ENCODE measurements around the gene SLC22A31.

Gene SLC22A31

GRCh38 chr16:89149386-89149785 is 51.0 kb downstream of the SLC22A31 start:
- DNase-seq (ENCODE audit: low read depth in 2 of 2), result no peak

DNA sequence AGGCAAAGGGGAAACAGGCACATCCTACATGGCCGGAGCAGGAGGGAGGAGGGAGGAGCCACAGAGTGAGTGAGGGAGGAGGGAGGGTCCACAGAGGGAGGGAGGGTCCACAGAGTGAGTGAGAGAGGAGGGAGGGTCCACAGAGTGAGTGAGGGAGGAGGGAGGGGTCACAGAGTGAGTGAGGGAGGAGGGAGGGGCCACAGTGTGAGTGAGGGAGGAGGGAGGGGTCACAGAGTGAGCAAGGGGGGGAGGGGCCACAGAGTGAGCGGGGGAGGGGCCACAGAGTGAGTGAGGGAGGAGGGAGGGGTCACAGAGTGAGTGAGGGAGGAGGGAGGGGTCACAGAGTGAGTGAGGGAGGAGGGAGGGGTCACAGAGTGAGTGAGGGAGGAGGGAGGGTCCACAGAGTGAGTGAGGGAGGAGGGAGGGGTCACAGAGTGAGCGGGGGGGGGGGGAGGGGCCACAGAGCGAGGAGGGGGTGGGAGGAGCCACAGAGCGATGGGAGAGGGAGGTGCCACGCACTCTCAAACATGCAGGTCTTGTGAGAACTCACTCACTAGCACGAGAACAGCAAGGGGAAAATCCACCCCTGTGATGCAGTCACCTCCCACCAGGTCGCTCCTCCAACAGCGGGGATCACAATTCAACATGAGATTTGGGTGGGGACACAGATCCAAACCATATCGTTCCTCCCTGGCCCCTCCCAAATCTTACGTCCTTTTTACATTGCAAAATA is 53.1 kb downstream of the SLC22A31 start:
- no peak for DNase-seq (ENCODE audit: low read depth in 2 of 2)

- DNase-seq (ENCODE audit: low read depth in 2 of 2), result no peak
These were observed 53.9 kb downstream of the SLC22A31 start for GRCh38 chr16:89146211-89147005.
